ENCODE data around the gene MARCHF2. TPM values are rescaled to one million over a fixed set of nuclear protein-coding genes. Genes with fewer than 3 reads are reported as not detected.

Gene MARCHF2
- total RNA-seq, 1 experiment from 2014 or later, result 27.5 TPM

GRCh38 chr19:8413629-8413995 lies 507 bp downstream of the MARCHF2 start:
- no peak overlapping the region for H3K27ac Mint-ChIP-seq

More at GRCh38 chr19:8413629-8413995, 507 bp downstream of the MARCHF2 start:
- H3K9me3 ChIP-seq (ENCODE audit: control insufficient read depth, low read depth, low read length), result no peaks in the 10 kb centered on the region
- no peak overlapping the region for H4K91ac ChIP-seq (ENCODE audit: insufficient read length, low read depth, low read length)
- no peak overlapping the region for H2BK20ac ChIP-seq (ENCODE audit: low read depth, low read length, poor library complexity, severe bottlenecking)
- Mint-ChIP-seq H3K4me3 (peak overlapping the region; percentile 50 to 68), H3K36me3 (ENCODE audit: insufficient read depth in 1 of 3, low read depth in 3 of 3) (no peaks in the 10 kb centered on the region), H3K9me3 (peaks cover 0 to 3% of the 10 kb centered on the region in 2 experiments; a peak in 2 of 5 replicates), H3K27me3 (ENCODE audit: low read depth) (no peaks in the 10 kb centered on the region; the same call in 1 of the 2 replicates), H3K4me1 (peaks cover 6 to 8% of the 10 kb centered on the region in 2 experiments)
- H2BK15ac ChIP-seq (ENCODE audit: low read depth, low read length), result no peak overlapping the region
- no peak overlapping the region for H3K56ac ChIP-seq (ENCODE audit: insufficient read length, low read depth, low read length)
- H2AFZ ChIP-seq (ENCODE audit: low read length), result no peak overlapping the region
- peaks cover 5% of the 10 kb centered on the region for H3K23me2 ChIP-seq (ENCODE audit: insufficient read length, low read depth, low read length, poor library complexity, severe bottlenecking)
- H4K20me1 ChIP-seq (ENCODE audit: control insufficient read depth, insufficient read depth, insufficient read length), result no peaks in the 10 kb centered on the region
- no peaks in the 10 kb centered on the region for H3K4me1 ChIP-seq (ENCODE audit: insufficient read depth, low read length)
- H4K5ac ChIP-seq (ENCODE audit: insufficient read length, low read depth, low read length), result no peak overlapping the region
- H3K27me3 ChIP-seq (ENCODE audit: insufficient read depth, low read length), result no peaks in the 10 kb centered on the region
- no peak overlapping the region for H2BK120ac ChIP-seq (ENCODE audit: low read depth, low read length, poor library complexity, severe bottlenecking)
- H3K79me1 ChIP-seq (ENCODE audit: insufficient read depth, low read depth, low read length, poor library complexity, severe bottlenecking), result no peaks in the 10 kb centered on the region
- H3K27ac ChIP-seq (ENCODE audit: insufficient read length, low read depth, low read length), result no peak overlapping the region
- no peak overlapping the region for H3K14ac ChIP-seq (ENCODE audit: insufficient read depth, low read length)
- no peak overlapping the region for H3K18ac ChIP-seq (ENCODE audit: insufficient read length, low read depth, low read length)
- no CpG with 5 or more reads among the region's 3 CpGs for WGBS (ENCODE audit: extremely low coverage, insufficient read length, low lambda C conversion rate)
- no peak overlapping the region for H3T11ph ChIP-seq (ENCODE audit: low read length)
- H2BK12ac ChIP-seq (ENCODE audit: insufficient read length, low read depth, low read length), result no peak overlapping the region
- H3K9ac ChIP-seq (ENCODE audit: extremely low read depth, insufficient read length, low read length), result no peak overlapping the region
- TF ChIP-seq, protein P1, sequence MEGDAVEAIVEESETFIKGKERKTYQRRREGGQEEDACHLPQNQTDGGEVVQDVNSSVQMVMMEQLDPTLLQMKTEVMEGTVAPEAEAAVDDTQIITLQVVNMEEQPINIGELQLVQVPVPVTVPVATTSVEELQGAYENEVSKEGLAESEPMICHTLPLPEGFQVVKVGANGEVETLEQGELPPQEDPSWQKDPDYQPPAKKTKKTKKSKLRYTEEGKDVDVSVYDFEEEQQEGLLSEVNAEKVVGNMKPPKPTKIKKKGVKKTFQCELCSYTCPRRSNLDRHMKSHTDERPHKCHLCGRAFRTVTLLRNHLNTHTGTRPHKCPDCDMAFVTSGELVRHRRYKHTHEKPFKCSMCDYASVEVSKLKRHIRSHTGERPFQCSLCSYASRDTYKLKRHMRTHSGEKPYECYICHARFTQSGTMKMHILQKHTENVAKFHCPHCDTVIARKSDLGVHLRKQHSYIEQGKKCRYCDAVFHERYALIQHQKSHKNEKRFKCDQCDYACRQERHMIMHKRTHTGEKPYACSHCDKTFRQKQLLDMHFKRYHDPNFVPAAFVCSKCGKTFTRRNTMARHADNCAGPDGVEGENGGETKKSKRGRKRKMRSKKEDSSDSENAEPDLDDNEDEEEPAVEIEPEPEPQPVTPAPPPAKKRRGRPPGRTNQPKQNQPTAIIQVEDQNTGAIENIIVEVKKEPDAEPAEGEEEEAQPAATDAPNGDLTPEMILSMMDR (conservative IDR thresholded peaks at IDR 0.05), result no peak
- peak overlapping the region; percentile 74 for H3K4me2 ChIP-seq (ENCODE audit: insufficient read depth, insufficient read length, low read length)
- no peak overlapping the region for H4K8ac ChIP-seq (replicated peaks; ENCODE audit: insufficient read length, low read depth, low read length)
- H2BK5ac ChIP-seq (ENCODE audit: insufficient read length, low read length), result no peak overlapping the region
- H3K4ac ChIP-seq (ENCODE audit: low read depth, low read length), result no peak overlapping the region
- H2AK5ac ChIP-seq (ENCODE audit: insufficient read length, low read length), result no peak overlapping the region
- DNase-seq, result no peak
- H3K79me2 ChIP-seq (ENCODE audit: insufficient read depth, low read length), result no peaks in the 10 kb centered on the region
- no peak overlapping the region for H3K23ac ChIP-seq (ENCODE audit: insufficient read length, low read depth, low read length)

All from H9 (cell line).